Loucy (cell line): Measurements from ENCODE around the gene RHOJ.

ENCODE experiments used
- H2AFZ ChIP-seq: fragments of 200-600 bp; sonication (generic); 2 replicates; pipeline ENCODE4 v1.6.0; 2016; ENCODE audit warnings: antibody characterized with exemption, mild to moderate bottlenecking, low read length, moderate library complexity
- H3F3A ChIP-seq: fragments of 200-600 bp; 2 replicates; pipeline ENCODE4 v1.6.0; 2016; ENCODE audit warnings: antibody characterized with exemption, low read depth, mild to moderate bottlenecking
- H3K27me3 ChIP-seq: fragments of 200-600 bp; sonication (generic); 2 replicates; pipeline ENCODE4 v1.6.1; 2014; ENCODE audit warnings: low read length, mild to moderate bottlenecking; ENCODE audit not compliant: insufficient read depth, poor library complexity, severe bottlenecking
- H3K36me3 ChIP-seq: fragments of 200-600 bp; sonication (generic); 2 replicates; pipeline ENCODE4 v1.6.1; 2016; ENCODE audit warnings: low read length; ENCODE audit not compliant: insufficient read depth
- H3K4me1 ChIP-seq: fragments of 200-600 bp; sonication (generic); 2 replicates; pipeline ENCODE4 v1.5.1; 2014; ENCODE audit warnings: low read length, mild to moderate bottlenecking; ENCODE audit not compliant: insufficient read depth, poor library complexity, severe bottlenecking
- H3K4me2 ChIP-seq: fragments of 200-600 bp; sonication (generic); 2 replicates; pipeline ENCODE4 v1.6.0; 2014; ENCODE audit warnings: antibody characterized with exemption, low read length, low read depth, mild to moderate bottlenecking; ENCODE audit not compliant: poor library complexity, severe bottlenecking
- H3K4me3 ChIP-seq: fragments of 200-600 bp; sonication (generic); 2 replicates; pipeline ENCODE4 v1.5.1; 2014; ENCODE audit warnings: low read length, mild to moderate bottlenecking, mixed read lengths; ENCODE audit not compliant: poor library complexity, severe bottlenecking
- H3K79me2 ChIP-seq: fragments of 200-600 bp; sonication (generic); 2 replicates; pipeline ENCODE4 v1.6.1; 2014; ENCODE audit warnings: low read length; ENCODE audit not compliant: insufficient read depth
- H3K9ac ChIP-seq: fragments of 200-600 bp; sonication (generic); 2 replicates; pipeline ENCODE4 v1.6.0; 2014; ENCODE audit warnings: mild to moderate bottlenecking, low read depth, low read length, moderate library complexity; ENCODE audit not compliant: poor library complexity, severe bottlenecking
- H3K9me2 ChIP-seq: fragments of 200-600 bp; sonication (generic); replicated peaks from 2 replicates; pipeline ENCODE4 v1.6.1; 2016; ENCODE audit warnings: low read depth, low read length, mixed read lengths
- H3K9me3 ChIP-seq: fragments of 200-600 bp; sonication (generic); 2 replicates; pipeline ENCODE4 v1.6.1; 2014; ENCODE audit warnings: mild to moderate bottlenecking, antibody characterized with exemption, low read length, low read depth; ENCODE audit not compliant: insufficient read depth
- H4K20me1 ChIP-seq: fragments of 200-600 bp; sonication (generic); 2 replicates; pipeline ENCODE4 v1.6.0; 2014; ENCODE audit warnings: antibody characterized with exemption, low read length, mild to moderate bottlenecking; ENCODE audit not compliant: insufficient read depth, poor library complexity, severe bottlenecking
- CTCF ChIP-seq: fragments of 200-600 bp; sonication (generic); conservative IDR thresholded peaks from 2 replicates; pipeline ENCODE4 v1.5.1; 2014; ENCODE audit warnings: mild to moderate bottlenecking, antibody characterized with exemption, low read length
- EZH2phosphoT487 ChIP-seq: fragments of 200-600 bp; IDR thresholded peaks from 2 replicates; pipeline ENCODE4 v1.6.1; 2018; ENCODE audit warnings: antibody characterized with exemption, mild to moderate bottlenecking, moderate library complexity, borderline replicate concordance

RHOJ gene

GRCh38 chr14:63297372-63298063 lies 93.3 kb downstream of the RHOJ start:
- Histone ChIP-seq H4K20me1 (no peaks in the 10 kb centered on the region), H3F3A (no peaks in the 10 kb centered on the region), H3K4me3 (no peak overlapping the region), H3K79me2 (no peaks in the 10 kb centered on the region), H3K4me1 (no peaks in the 10 kb centered on the region), H3K9me2 (no peaks in the 10 kb centered on the region), H3K27me3 (no peaks in the 10 kb centered on the region), H3K9me3 (no peaks in the 10 kb centered on the region), H3K36me3 (no peaks in the 10 kb centered on the region), H2AFZ (no peak overlapping the region), H3K4me2 (no peak overlapping the region), H3K9ac (no peak overlapping the region)
- TF ChIP-seq EZH2phosphoT487: no peak
- TF ChIP-seq CTCF: no peak

GRCh38 chr14:63299351-63300110 lies 95.3 kb downstream of the RHOJ start:
- Histone ChIP-seq H4K20me1 (no peaks in the 10 kb centered on the region), H3K4me1 (no peaks in the 10 kb centered on the region), H3K4me2 (no peak overlapping the region), H3K9me2 (no peaks in the 10 kb centered on the region), H3K4me3 (no peak overlapping the region), H2AFZ (no peak overlapping the region), H3K79me2 (no peaks in the 10 kb centered on the region), H3K36me3 (no peaks in the 10 kb centered on the region), H3K27me3 (no peaks in the 10 kb centered on the region), H3F3A (no peaks in the 10 kb centered on the region), H3K9ac (no peak overlapping the region), H3K9me3 (no peaks in the 10 kb centered on the region)
- TF ChIP-seq CTCF: no peak
- TF ChIP-seq EZH2phosphoT487: no peak

GRCh38 chr14:63300854-63301253 lies 96.6 kb downstream of the RHOJ start:
- Histone ChIP-seq H3K79me2 (no peaks in the 10 kb centered on the region), H3K9ac (no peak overlapping the region), H3K4me1 (no peaks in the 10 kb centered on the region), H3K36me3 (no peaks in the 10 kb centered on the region), H3K4me2 (no peak overlapping the region), H3K9me3 (no peaks in the 10 kb centered on the region), H3F3A (no peaks in the 10 kb centered on the region), H3K27me3 (no peaks in the 10 kb centered on the region), H4K20me1 (no peaks in the 10 kb centered on the region), H3K4me3 (no peak overlapping the region), H2AFZ (no peak overlapping the region), H3K9me2 (no peaks in the 10 kb centered on the region)
- TF ChIP-seq EZH2phosphoT487 (no peak), CTCF (no peak)
